Neural cell (in vitro differentiated cells): ENCODE results near the gene RPS27L. TPM values are rescaled to one million over a fixed set of nuclear protein-coding genes. Genes with fewer than 3 reads are reported as not detected.

Experiments used
- H2AFZ ChIP-seq: fragments of 200-600, 300-800 bp; sonication (generic), shearing (Covaris generic); 2 replicates; pipeline ENCODE4 v1.6.0; 2014; ENCODE audit warnings: low read depth, mild to moderate bottlenecking, antibody characterized with exemption, low read length, moderate library complexity
- H3F3A ChIP-seq: fragments of 200-600 bp; shearing (Covaris generic); 2 replicates; pipeline ENCODE4 v1.6.1; 2016; ENCODE audit warnings: mild to moderate bottlenecking, moderate library complexity, mixed read lengths, antibody characterized with exemption, low read length; ENCODE audit not compliant: insufficient read depth, poor library complexity, severe bottlenecking
- H3K27ac ChIP-seq: fragments of 200-600, 300-800 bp; sonication (generic), shearing (Covaris generic); 2 replicates; pipeline ENCODE4 v1.5.1; 2014; ENCODE audit warnings: mild to moderate bottlenecking, low read length, moderate library complexity
- H3K27me3 ChIP-seq: fragments of 300-800, 200-600 bp; sonication (generic), shearing (Covaris generic); 2 replicates; pipeline ENCODE4 v1.6.0; 2014; ENCODE audit warnings: mild to moderate bottlenecking, low read depth, low read length, moderate library complexity; ENCODE audit not compliant: insufficient read depth
- H3K36me3 ChIP-seq: fragments of 300-800, 200-600 bp; sonication (generic), shearing (Covaris generic); 2 replicates; pipeline ENCODE4 v1.5.1; 2014; ENCODE audit warnings: mild to moderate bottlenecking, antibody characterized with exemption, low read length, moderate library complexity; ENCODE audit not compliant: insufficient read depth
- H3K4me2 ChIP-seq: fragments of 300-800, 200-600 bp; sonication (generic), shearing (Covaris generic); 2 replicates; pipeline ENCODE4 v1.6.0; 2014; ENCODE audit warnings: mild to moderate bottlenecking, low read length
- H3K4me3 ChIP-seq: fragments of 300-800, 200-600 bp; sonication (generic), shearing (Covaris generic); 2 replicates; pipeline ENCODE4 v1.5.1; 2014; ENCODE audit warnings: mild to moderate bottlenecking, low read length, moderate library complexity
- H3K79me2 ChIP-seq: fragments of 200-600 bp; shearing (Covaris generic); replicated peaks from 2 replicates; pipeline ENCODE4 v1.6.0; 2014; ENCODE audit warnings: mild to moderate bottlenecking, low read length, moderate library complexity; ENCODE audit not compliant: insufficient read depth
- H3K9ac ChIP-seq: fragments of 300-800, 200-600 bp; sonication (generic), shearing (Covaris generic); 2 replicates; pipeline ENCODE4 v1.6.1; 2016; ENCODE audit warnings: mild to moderate bottlenecking, low read length, mixed read lengths
- H3K9me2 ChIP-seq: fragments of 200-600 bp; shearing (Covaris generic); 2 replicates; pipeline ENCODE4 v1.6.1; 2016; ENCODE audit warnings: mild to moderate bottlenecking, low read length, mixed read lengths; ENCODE audit not compliant: insufficient read depth
- H3K9me3 ChIP-seq: fragments of 200-600, 300-800 bp; sonication (generic), shearing (Covaris generic); 2 replicates; pipeline ENCODE4 v1.6.1; 2016; ENCODE audit warnings: mild to moderate bottlenecking, mixed run types, low read length, moderate library complexity, mixed read lengths
- H4K20me1 ChIP-seq: fragments of 200-600 bp; shearing (Covaris generic); 2 replicates; pipeline ENCODE4 v1.6.1; 2016; ENCODE audit warnings: mild to moderate bottlenecking, mixed run types; ENCODE audit not compliant: insufficient read depth
- CTCF ChIP-seq: fragments of 450-650 bp; IDR thresholded peaks from 2 replicates; pipeline ENCODE4 v1.5.1; 2014; ENCODE audit warnings: antibody characterized with exemption, mild to moderate bottlenecking, moderate library complexity; ENCODE audit not compliant: poor library complexity, severe bottlenecking
- EP300 ChIP-seq: fragments of 450-650 bp; conservative IDR thresholded peaks from 2 replicates; pipeline ENCODE4 v1.6.1; 2014; ENCODE audit warnings: antibody characterized with exemption, mild to moderate bottlenecking, moderate library complexity; ENCODE audit not compliant: poor library complexity, severe bottlenecking
- EZH2 ChIP-seq: fragments of 200-600, 300-800 bp; shearing (Covaris generic), sonication (generic); IDR thresholded peaks from 2 replicates; pipeline ENCODE4 v1.6.1; 2014; ENCODE audit warnings: antibody characterized with exemption, low read length, borderline replicate concordance, mild to moderate bottlenecking; ENCODE audit not compliant: insufficient read depth, poor library complexity, severe bottlenecking
- MXI1 ChIP-seq: fragments of 450-650 bp; conservative IDR thresholded peaks from 2 replicates; pipeline ENCODE4 v1.6.1; 2014; ENCODE audit warnings: antibody characterized with exemption, mild to moderate bottlenecking; ENCODE audit not compliant: poor library complexity, severe bottlenecking
- POLR2AphosphoS5 ChIP-seq: IDR thresholded peaks from 2 replicates; pipeline ENCODE4 v1.6.1; 2012
- RAD21 ChIP-seq: fragments of 450-650 bp; conservative IDR thresholded peaks from 2 replicates; pipeline ENCODE4 v1.6.1; 2014; ENCODE audit warnings: antibody characterized with exemption, mild to moderate bottlenecking, moderate library complexity
- REST ChIP-seq: IDR thresholded peaks from 2 replicates; pipeline ENCODE4 v1.6.1; 2012; ENCODE audit warnings: borderline replicate concordance
- SMC3 ChIP-seq: fragments of 450-650 bp; conservative IDR thresholded peaks from 2 replicates; pipeline ENCODE4 v1.6.1; 2014; ENCODE audit warnings: antibody characterized with exemption, mild to moderate bottlenecking, moderate library complexity; ENCODE audit not compliant: poor library complexity
- TAF1 ChIP-seq: IDR thresholded peaks from 2 replicates; pipeline ENCODE4 v1.6.1; 2012; ENCODE audit warnings: low read depth
- polyA plus RNA-seq: library from polyadenylated mRNA; depleted of rRNA; stranded (reverse); fragments of >200 nt; gene quantifications from 2 replicates; pipeline ENCODE4 v1.2.3, GENCODE V29; 2014

The RPS27L gene
- polyA plus RNA-seq, 1 donor from 2014 or later, result 58.2 TPM

- Histone ChIP-seq H4K20me1 (no peaks in the 10 kb centered on the region), H3K9me3 (no peaks in the 10 kb centered on the region), H3K36me3 (peaks cover 4% of the 10 kb centered on the region), H3F3A (no peaks in the 10 kb centered on the region), H3K4me3 (no peak overlapping the region), H3K27me3 (no peaks in the 10 kb centered on the region), H3K27ac (no peak overlapping the region), H3K9me2 (no peaks in the 10 kb centered on the region), H2AFZ (no peak overlapping the region), H3K79me2 (no peaks in the 10 kb centered on the region), H3K4me2 (no peak overlapping the region), H3K9ac (no peak overlapping the region)
- TF ChIP-seq CTCF, result no peak
- TF ChIP-seq TAF1, result no peak
- no peak for TF ChIP-seq EP300
- TF ChIP-seq RAD21, result no peak
- TF ChIP-seq POLR2AphosphoS5, result no peak
- no peak for TF ChIP-seq REST
- TF ChIP-seq MXI1, result no peak
- no peak for TF ChIP-seq EZH2
- TF ChIP-seq SMC3, result no peak
These were observed 22.0 kb downstream of the RPS27L start for GRCh38 chr15:63135281-63135680.

GRCh38 chr15:63134245-63134985 lies 22.9 kb downstream of the RPS27L start:
- Histone ChIP-seq H3K9me2 (no peaks in the 10 kb centered on the region), H4K20me1 (no peaks in the 10 kb centered on the region), H3K79me2 (no peaks in the 10 kb centered on the region), H3K36me3 (peaks cover 4% of the 10 kb centered on the region), H3F3A (no peaks in the 10 kb centered on the region), H3K27me3 (no peaks in the 10 kb centered on the region), H3K4me3 (no peak overlapping the region), H3K4me2 (no peak overlapping the region), H3K9ac (no peak overlapping the region), H3K27ac (no peak overlapping the region), H2AFZ (no peak overlapping the region), H3K9me3 (no peaks in the 10 kb centered on the region)
- no peak for TF ChIP-seq SMC3
- TF ChIP-seq RAD21, result no peak
- no peak for TF ChIP-seq POLR2AphosphoS5
- TF ChIP-seq CTCF, result no peak
- TF ChIP-seq MXI1, result no peak
- no peak for TF ChIP-seq EP300
- no peak for TF ChIP-seq TAF1
- no peak for TF ChIP-seq EZH2
- no peak for TF ChIP-seq REST
